OCI-LY7 (cell line): Measurements from ENCODE around the gene MRPL34. TPM values are rescaled to one million over a fixed set of nuclear protein-coding genes. Genes with fewer than 3 reads are reported as not detected.

ENCODE experiments used
- BruUV-seq: library from RNA; stranded (reverse); fragments of 400-500 nt; replicated peaks from 2 replicates; lab custom pipeline; 2021; lab: Mats Ljungman, UMichigan
- CTCF ChIA-PET: fragments of 300-600 bp; sonication (Branson Sonifier 250); formaldehyde crosslinking; loops from one replicate; lab custom pipeline; 2022; ENCODE audit warnings: antibody characterized with exemption; ENCODE audit not compliant: unreplicated experiment; lab: Charles Lee
- POLR2A ChIA-PET: fragments of 300-600 bp; sonication (Branson Sonifier 250); formaldehyde crosslinking; loops from one replicate; lab custom pipeline; 2022; ENCODE audit warnings: antibody characterized with exemption; lab: Charles Lee
- DNase-seq: peaks from one replicate; pipeline ENCODE4 v3.0.0-alpha.2; 2015; ENCODE audit warnings: low spot score
- H2AFZ ChIP-seq: fragments of 200-600 bp; sonication (generic), shearing (Covaris generic); 2 replicates; pipeline ENCODE4 v1.6.1; 2014; ENCODE audit warnings: mild to moderate bottlenecking, antibody characterized with exemption, low read length, moderate library complexity
- H3K27ac ChIP-seq: fragments of 200-600 bp; sonication (generic); 2 replicates; pipeline ENCODE4 v1.5.1; 2014; ENCODE audit warnings: mixed run types, low read depth, mild to moderate bottlenecking, moderate library complexity, low read length, inconsistent platforms; ENCODE audit not compliant: poor library complexity, severe bottlenecking
- H3K36me3 ChIP-seq: fragments of 200-600 bp; sonication (generic); 2 replicates; pipeline ENCODE4 v1.6.1; 2014; ENCODE audit warnings: mild to moderate bottlenecking, antibody characterized with exemption, low read length, moderate library complexity, mixed read lengths; ENCODE audit not compliant: insufficient read depth
- H3K4me1 ChIP-seq: fragments of 200-600 bp; sonication (generic); 2 replicates; pipeline ENCODE4 v1.5.1; 2014; ENCODE audit warnings: mild to moderate bottlenecking, low read length; ENCODE audit not compliant: insufficient read depth, poor library complexity, severe bottlenecking
- H3K4me2 ChIP-seq: fragments of 200-600 bp; sonication (generic); 2 replicates; pipeline ENCODE4 v1.6.1; 2014; ENCODE audit warnings: mild to moderate bottlenecking, low read length
- H3K4me3 ChIP-seq: fragments of 200-600 bp; sonication (generic); 2 replicates; pipeline ENCODE4 v1.5.1; 2014; ENCODE audit warnings: mild to moderate bottlenecking, low read depth, low read length; ENCODE audit not compliant: poor library complexity, severe bottlenecking
- H3K79me2 ChIP-seq: fragments of 200-600 bp; sonication (generic); 2 replicates; pipeline ENCODE4 v1.6.1; 2016; ENCODE audit warnings: low read depth, mild to moderate bottlenecking, low read length, moderate library complexity, mixed read lengths; ENCODE audit not compliant: insufficient read depth
- H3K9me2 ChIP-seq: fragments of 200-600 bp; sonication (generic); 2 replicates; pipeline ENCODE4 v1.6.1; 2016; ENCODE audit warnings: mild to moderate bottlenecking, low read length, mixed read lengths; ENCODE audit not compliant: insufficient read depth
- H3K9me3 ChIP-seq: fragments of 200-600 bp; sonication (generic); 2 replicates; pipeline ENCODE4 v1.6.1; 2014; ENCODE audit warnings: mild to moderate bottlenecking, mixed run types, low read length, mixed read lengths
- H4K20me1 ChIP-seq: fragments of 200-600 bp; sonication (generic); 2 replicates; pipeline ENCODE4 v1.6.1; 2014; ENCODE audit warnings: mild to moderate bottlenecking, antibody characterized with exemption, low read length, moderate library complexity, mixed read lengths; ENCODE audit not compliant: insufficient read depth
- EZH2phosphoT487 ChIP-seq: fragments of 200-600 bp; sonication (generic); IDR thresholded peaks from 2 replicates; pipeline ENCODE4 v1.6.1; 2018; ENCODE audit warnings: low read depth, borderline replicate concordance, mild to moderate bottlenecking, mixed run types, antibody characterized with exemption, low read length, moderate library complexity, mixed read lengths
- intact Hi-C: fragments of 100-400 bp; cut with micrococcal nuclease; formaldehyde crosslinking; loops from one replicate; pipeline ENCODE4 v1.10.0; 2022; ENCODE audit not compliant: unreplicated experiment
- total RNA-seq, 2 experiments: library from RNA; depleted of rRNA in 1 of 2; stranded (reverse); fragments of >200 nt in 1 of 2; shearing (Covaris generic) in 1 of 2; gene quantifications; 2 replicates each; pipeline ENCODE4 v1.2.3, GENCODE V29; 2014 to 2022
- TF ChIP-seq, protein P1 (sequence below): fragments of 200-600 bp; sonication (generic); conservative IDR thresholded peaks from 2 replicates; pipeline ENCODE4 v1.5.1; 2014; ENCODE audit warnings: mild to moderate bottlenecking, antibody characterized with exemption, low read length, moderate library complexity, mixed read lengths

MRPL34 gene
- total RNA-seq, 2 experiments from 2014 or later = 173 to 174 TPM

DNA sequence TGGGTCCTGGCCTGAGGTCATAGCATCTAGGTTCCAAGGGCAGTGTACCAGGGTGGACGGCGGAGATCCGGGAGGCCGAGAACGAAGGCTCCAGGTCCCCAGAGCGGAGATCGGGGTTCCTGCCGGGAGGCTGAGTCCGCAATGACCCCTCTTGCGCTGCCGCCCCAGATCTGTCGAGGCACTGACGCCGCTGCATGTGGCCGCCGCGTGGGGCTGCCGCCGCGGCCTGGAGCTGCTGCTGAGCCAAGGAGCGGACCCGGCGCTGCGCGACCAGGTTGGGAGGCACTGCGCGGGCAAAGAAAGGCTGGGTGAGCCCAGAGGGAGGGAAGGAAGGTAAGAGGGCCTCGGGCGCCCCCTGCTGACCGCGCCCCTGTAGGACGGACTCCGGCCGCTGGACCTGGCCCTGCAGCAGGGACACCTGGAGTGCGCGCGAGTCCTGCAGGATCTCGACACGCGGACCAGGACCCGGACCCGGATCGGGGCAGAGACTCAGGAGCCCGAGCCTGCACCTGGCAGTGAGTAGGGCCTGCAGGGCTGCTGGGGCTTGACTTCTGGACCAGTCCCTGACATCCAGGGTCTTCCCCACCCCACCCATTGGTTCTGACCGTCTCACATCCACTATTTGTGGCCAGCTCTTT, 23.1 kb upstream of the MRPL34 start:
- Histone ChIP-seq H3K79me2 (peaks cover 13% of the 10 kb centered on the region; the same call in 1 of the 2 replicates), H2AFZ (peak overlapping the region; percentile 76; the same call in 1 of the 2 replicates), H4K20me1 (no peaks in the 10 kb centered on the region), H3K4me1 (peaks cover 22% of the 10 kb centered on the region), H3K27ac (peak overlapping the region; percentile 69), H3K9me2 (no peaks in the 10 kb centered on the region), H3K4me2 (peak overlapping the region; percentile 92), H3K36me3 (peaks cover 61% of the 10 kb centered on the region), H3K4me3 (peak overlapping the region; percentile 83), H3K9me3 (no peaks in the 10 kb centered on the region)
- intact Hi-C loops = loop anchor here (1.0 to 5.0 kb wide), 4 partner anchors 21 to 215 kb away; partner anchors contain the start of genes HAUS8 and MYO9B
- POLR2A ChIA-PET = interaction anchor here (0.6 to 3.5 kb wide), 2 partner anchors 16 to 706 kb away, joined by 3 to 28 read pairs; partner anchors contain the start of gene BABAM1
- no peak for TF ChIP-seq EZH2phosphoT487
- TF ChIP-seq, protein P1, sequence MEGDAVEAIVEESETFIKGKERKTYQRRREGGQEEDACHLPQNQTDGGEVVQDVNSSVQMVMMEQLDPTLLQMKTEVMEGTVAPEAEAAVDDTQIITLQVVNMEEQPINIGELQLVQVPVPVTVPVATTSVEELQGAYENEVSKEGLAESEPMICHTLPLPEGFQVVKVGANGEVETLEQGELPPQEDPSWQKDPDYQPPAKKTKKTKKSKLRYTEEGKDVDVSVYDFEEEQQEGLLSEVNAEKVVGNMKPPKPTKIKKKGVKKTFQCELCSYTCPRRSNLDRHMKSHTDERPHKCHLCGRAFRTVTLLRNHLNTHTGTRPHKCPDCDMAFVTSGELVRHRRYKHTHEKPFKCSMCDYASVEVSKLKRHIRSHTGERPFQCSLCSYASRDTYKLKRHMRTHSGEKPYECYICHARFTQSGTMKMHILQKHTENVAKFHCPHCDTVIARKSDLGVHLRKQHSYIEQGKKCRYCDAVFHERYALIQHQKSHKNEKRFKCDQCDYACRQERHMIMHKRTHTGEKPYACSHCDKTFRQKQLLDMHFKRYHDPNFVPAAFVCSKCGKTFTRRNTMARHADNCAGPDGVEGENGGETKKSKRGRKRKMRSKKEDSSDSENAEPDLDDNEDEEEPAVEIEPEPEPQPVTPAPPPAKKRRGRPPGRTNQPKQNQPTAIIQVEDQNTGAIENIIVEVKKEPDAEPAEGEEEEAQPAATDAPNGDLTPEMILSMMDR = peak; percentile 90
- DNase-seq = peak; percentile 92
- CTCF ChIA-PET = interaction anchor here (0.6 to 0.9 kb wide), 3 partner anchors 16 to 44 kb away, joined by 3 read pairs; no protein-coding TSS in a partner anchor
- no TSS peak for BruUV-seq

DNA sequence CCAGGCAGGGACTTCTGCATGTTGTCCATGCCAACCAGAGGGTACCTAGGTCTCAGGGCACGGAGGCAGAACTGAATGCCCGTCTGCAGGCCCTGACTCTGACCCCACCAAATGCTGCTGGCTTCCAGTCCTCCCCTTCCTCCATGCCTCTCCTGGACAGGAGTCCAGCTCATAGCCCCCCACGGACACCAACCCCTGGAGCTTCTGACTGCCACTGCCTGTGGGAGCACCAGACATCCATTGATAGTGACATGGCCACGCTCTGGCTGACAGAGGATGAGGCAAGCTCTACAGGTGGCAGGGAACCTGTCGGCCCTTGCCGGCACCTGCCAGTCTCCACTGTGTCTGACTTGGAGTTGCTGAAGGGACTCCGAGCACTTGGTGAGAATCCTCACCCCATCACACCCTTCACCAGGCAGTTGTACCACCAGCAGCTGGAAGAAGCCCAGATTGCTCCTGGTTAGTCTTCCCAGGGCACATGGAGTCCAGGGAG, 22.1 kb upstream of the MRPL34 start:
- H3K9me2 ChIP-seq = no peaks in the 10 kb centered on the region
- ChIA-PET POLR2A (interaction anchor here (1.1 to 1.2 kb wide), 2 partner anchors 12 to 17 kb away, joined by 3 to 4 read pairs; partner anchors contain the start of gene BABAM1), CTCF (no interaction called here)
- no TSS peak for BruUV-seq
- H4K20me1 ChIP-seq = no peaks in the 10 kb centered on the region
- no peaks in the 10 kb centered on the region for H3K9me3 ChIP-seq
- peaks cover 57% of the 10 kb centered on the region for H3K36me3 ChIP-seq
- H3K4me3 ChIP-seq = no peak overlapping the region
- peaks cover 13% of the 10 kb centered on the region; the same call in 1 of the 2 replicates for H3K79me2 ChIP-seq
- no peak overlapping the region for H2AFZ ChIP-seq
- no peak for DNase-seq
- H3K4me1 ChIP-seq = peaks cover 22% of the 10 kb centered on the region
- TF ChIP-seq EZH2phosphoT487 = no peak
- TF ChIP-seq, protein P1 = no peak
- H3K4me2 ChIP-seq = no peak overlapping the region
- intact Hi-C loops = loop anchor here (2.0 to 5.0 kb wide), 2 partner anchors 146 to 209 kb away; partner anchors contain the start of genes HAUS8 and MYO9B
- no peak overlapping the region for H3K27ac ChIP-seq
